ENCODE results near the gene DENND5B. TPM values are rescaled to one million over a fixed set of nuclear protein-coding genes. Genes with fewer than 3 reads are reported as not detected.
"Not testable (repeated sequence)": the region's sequence is repeated elsewhere in the genome, so short reads cannot be mapped to it uniquely, and the experiment has no call there.

The DENND5B gene
- total and polyA plus RNA-seq, 4 donors: 3.1 to 22.5 (median 12.7) TPM

GRCh38 chr12:31586728-31587127, 4.2 kb downstream of the DENND5B start:
- no peaks in the 10 kb centered on the region for H3K4me1 ChIP-seq (ENCODE audit: control insufficient read depth in 1 of 2, insufficient read depth in 2 of 2, low read length in 2 of 2)
- no peaks in the 10 kb centered on the region for H3K36me3 ChIP-seq (ENCODE audit: control insufficient read depth in 1 of 2, insufficient read depth in 2 of 2, low read length in 1 of 2)
- no peaks in the 10 kb centered on the region for H3K27me3 ChIP-seq (ENCODE audit: control insufficient read depth in 1 of 2, insufficient read depth in 2 of 2, low read length in 1 of 2)
- DNase-seq (no peak), ATAC-seq (ENCODE audit: low FRiP score) (no peak)
- no peak overlapping the region for H3K4me3 ChIP-seq (ENCODE audit: low read length in 2 of 2)
- intact Hi-C loops (cut with DNase I): loop anchor here in 1 of 2 donors (10.0 kb wide), 1 partner anchor 82 kb away; no protein-coding TSS in a partner anchor
- H3K9me3 ChIP-seq (ENCODE audit: control insufficient read depth, low read length): no peaks in the 10 kb centered on the region
- 97 to 99% methylated on average over 4 of the region's 4 CpGs for WGBS, 2 donors
- no peak overlapping the region for H3K27ac ChIP-seq (ENCODE audit: low read depth in 1 of 2, low read length in 2 of 2)

- Histone ChIP-seq H3K9me3 (ENCODE audit: control insufficient read depth, low read length) (no peaks in the 10 kb centered on the region), H3K4me1 (ENCODE audit: control insufficient read depth in 1 of 2, insufficient read depth in 2 of 2, low read length in 2 of 2) (no peaks in the 10 kb centered on the region), H3K27ac (ENCODE audit: low read depth in 1 of 2, low read length in 2 of 2) (no peak overlapping the region), H3K36me3 (ENCODE audit: control insufficient read depth in 1 of 2, insufficient read depth in 2 of 2, low read length in 1 of 2) (no peaks in the 10 kb centered on the region), H3K27me3 (ENCODE audit: control insufficient read depth in 1 of 2, insufficient read depth in 2 of 2, low read length in 1 of 2) (no peaks in the 10 kb centered on the region), H3K4me3 (ENCODE audit: low read length in 2 of 2) (no peak overlapping the region)
- WGBS, 2 donors: 78 to 87% methylated on average over 2 of the region's 2 CpGs
- ATAC-seq (ENCODE audit: low FRiP score): no peak
- intact Hi-C loops (cut with DNase I): loop anchor here in 1 of 2 donors (10.0 kb wide), 1 partner anchor 81 kb away; no protein-coding TSS in a partner anchor
- no peak for DNase-seq
Measured at GRCh38 chr12:31585895-31586294, 5.0 kb downstream of the DENND5B start.

DNA sequence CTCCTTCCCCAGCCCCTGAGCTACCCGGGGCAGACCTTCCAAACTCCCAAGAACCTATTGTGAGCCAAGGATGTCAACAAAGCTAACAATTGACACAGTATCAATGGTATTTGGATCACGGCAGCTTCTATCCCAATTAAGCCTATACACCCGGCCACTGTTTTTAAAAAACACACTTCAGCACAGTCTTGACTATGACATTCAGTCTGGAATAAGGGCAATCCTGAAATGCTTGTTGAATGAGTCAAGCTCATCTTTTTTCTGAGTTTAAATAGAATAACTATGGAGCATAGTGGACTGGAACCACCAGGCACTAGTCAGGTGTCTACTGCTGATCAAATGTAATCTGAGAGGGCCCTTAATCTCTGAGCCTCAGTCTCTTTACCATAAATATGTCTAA, 5.7 kb downstream of the DENND5B start:
- H3K9me3 ChIP-seq (ENCODE audit: control insufficient read depth, low read length): no peaks in the 10 kb centered on the region
- no peaks in the 10 kb centered on the region for H3K27me3 ChIP-seq (ENCODE audit: control insufficient read depth in 1 of 2, insufficient read depth in 2 of 2, low read length in 1 of 2)
- H3K4me3 ChIP-seq (ENCODE audit: low read length in 2 of 2): no peak overlapping the region
- ATAC-seq (ENCODE audit: low FRiP score) (no peak), DNase-seq (no peak)
- 78 to 84% methylated on average over 3 of the region's 3 CpGs for WGBS, 2 donors
- H3K36me3 ChIP-seq (ENCODE audit: control insufficient read depth in 1 of 2, insufficient read depth in 2 of 2, low read length in 1 of 2): no peaks in the 10 kb centered on the region
- H3K27ac ChIP-seq (ENCODE audit: low read depth in 1 of 2, low read length in 2 of 2): no peak overlapping the region
- intact Hi-C loops (cut with DNase I): loop anchor here in 1 of 2 donors (10.0 kb wide), 1 partner anchor 80 kb away; no protein-coding TSS in a partner anchor
- no peaks in the 10 kb centered on the region for H3K4me1 ChIP-seq (ENCODE audit: control insufficient read depth in 1 of 2, insufficient read depth in 2 of 2, low read length in 2 of 2)

GRCh38 chr12:31584782-31585181, 6.2 kb downstream of the DENND5B start:
- Histone ChIP-seq H3K27ac (ENCODE audit: low read depth in 1 of 2, low read length in 2 of 2) (no peak overlapping the region), H3K4me3 (ENCODE audit: low read length in 2 of 2) (no peak overlapping the region), H3K27me3 (ENCODE audit: control insufficient read depth in 1 of 2, insufficient read depth in 2 of 2, low read length in 1 of 2) (no peaks in the 10 kb centered on the region), H3K4me1 (ENCODE audit: control insufficient read depth in 1 of 2, insufficient read depth in 2 of 2, low read length in 2 of 2) (no peaks in the 10 kb centered on the region), H3K9me3 (ENCODE audit: control insufficient read depth, low read length) (no peaks in the 10 kb centered on the region), H3K36me3 (ENCODE audit: control insufficient read depth in 1 of 2, insufficient read depth in 2 of 2, low read length in 1 of 2) (no peaks in the 10 kb centered on the region)
- no peak for ATAC-seq (ENCODE audit: low FRiP score)
- 72% methylated on average over 6 of the region's 6 CpGs for whole genome bisulfite sequencing, 2 donors
- intact Hi-C loops (cut with DNase I): loop anchor here in 1 of 2 donors (10.0 kb wide), 1 partner anchor 80 kb away; no protein-coding TSS in a partner anchor
- DNase-seq: no peak

GRCh38 chr12:31583878-31584277, 7.1 kb downstream of the DENND5B start:
- 93 to 95% methylated on average over 2 of the region's 2 CpGs for WGBS, 2 donors
- no peak for DNase-seq
- Histone ChIP-seq H3K4me3 (ENCODE audit: low read length in 2 of 2) (no peak overlapping the region), H3K36me3 (ENCODE audit: control insufficient read depth in 1 of 2, insufficient read depth in 2 of 2, low read length in 1 of 2) (no peaks in the 10 kb centered on the region), H3K9me3 (ENCODE audit: control insufficient read depth, low read length) (no peaks in the 10 kb centered on the region), H3K27me3 (ENCODE audit: control insufficient read depth in 1 of 2, insufficient read depth in 2 of 2, low read length in 1 of 2) (no peaks in the 10 kb centered on the region), H3K27ac (ENCODE audit: low read depth in 1 of 2, low read length in 2 of 2) (no peak overlapping the region), H3K4me1 (ENCODE audit: control insufficient read depth in 1 of 2, insufficient read depth in 2 of 2, low read length in 2 of 2) (no peaks in the 10 kb centered on the region)
- intact Hi-C loops (cut with DNase I): loop anchor here in 1 of 2 donors (10.0 kb wide), 1 partner anchor 79 kb away; no protein-coding TSS in a partner anchor
- no peak for ATAC-seq (ENCODE audit: low FRiP score)

DNA sequence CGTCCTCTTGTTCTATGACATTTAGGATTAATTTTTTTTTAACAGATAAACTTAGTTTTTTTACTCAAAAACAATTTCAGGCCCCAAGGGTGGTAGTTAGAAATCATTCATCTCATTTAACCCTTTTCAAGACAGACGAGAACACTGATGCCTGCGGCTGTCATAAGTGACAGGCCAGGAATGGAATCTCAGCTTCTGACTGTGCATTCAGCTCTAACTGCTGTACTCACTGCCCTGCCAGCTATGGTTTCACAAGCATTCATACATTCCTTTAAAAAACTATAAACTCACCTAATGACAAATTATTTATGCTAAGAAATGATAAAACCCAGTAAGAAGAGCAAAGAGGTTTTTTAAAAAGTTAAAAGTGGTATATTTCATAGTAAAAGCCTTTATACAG, 8.8 kb downstream of the DENND5B start:
- Histone ChIP-seq H3K27ac (ENCODE audit: low read depth in 1 of 2, low read length in 2 of 2) (no peak overlapping the region), H3K4me1 (ENCODE audit: control insufficient read depth in 1 of 2, insufficient read depth in 2 of 2, low read length in 2 of 2) (no peaks in the 10 kb centered on the region), H3K36me3 (ENCODE audit: control insufficient read depth in 1 of 2, insufficient read depth in 2 of 2, low read length in 1 of 2) (no peaks in the 10 kb centered on the region), H3K4me3 (ENCODE audit: low read length in 2 of 2) (no peak overlapping the region), H3K27me3 (ENCODE audit: control insufficient read depth in 1 of 2, insufficient read depth in 2 of 2, low read length in 1 of 2) (no peaks in the 10 kb centered on the region), H3K9me3 (ENCODE audit: control insufficient read depth, low read length) (no peaks in the 10 kb centered on the region)
- ATAC-seq (ENCODE audit: low FRiP score) (no peak), DNase-seq (no peak)
- 87 to 89% methylated on average over 3 of the region's 3 CpGs for WGBS, 2 donors
- intact Hi-C loops (cut with DNase I): loop anchor here in 1 of 2 donors (10.0 kb wide), 1 partner anchor 77 kb away; no protein-coding TSS in a partner anchor

- H3K27ac ChIP-seq (ENCODE audit: low read depth in 1 of 2, low read length in 2 of 2): no peak overlapping the region
- H3K27me3 ChIP-seq (ENCODE audit: control insufficient read depth in 1 of 2, insufficient read depth in 2 of 2, low read length in 1 of 2): no peaks in the 10 kb centered on the region
- intact Hi-C loops (cut with DNase I): no loop called here
- H3K4me3 ChIP-seq (ENCODE audit: low read length in 2 of 2): no peak overlapping the region
- H3K4me1 ChIP-seq (ENCODE audit: control insufficient read depth in 1 of 2, insufficient read depth in 2 of 2, low read length in 2 of 2): peaks cover 0 to 6% of the 10 kb centered on the region in 2 donors
- 16 to 22% methylated on average over 2 of the region's 2 CpGs for WGBS, 2 donors
- ATAC-seq (ENCODE audit: low FRiP score) (no peak), DNase-seq (no peak)
- no peaks in the 10 kb centered on the region for H3K9me3 ChIP-seq (ENCODE audit: control insufficient read depth, low read length)
- no peaks in the 10 kb centered on the region for H3K36me3 ChIP-seq (ENCODE audit: control insufficient read depth in 1 of 2, insufficient read depth in 2 of 2, low read length in 1 of 2)
Measured at GRCh38 chr12:31578632-31579031, 12.3 kb downstream of the DENND5B start.

DNA sequence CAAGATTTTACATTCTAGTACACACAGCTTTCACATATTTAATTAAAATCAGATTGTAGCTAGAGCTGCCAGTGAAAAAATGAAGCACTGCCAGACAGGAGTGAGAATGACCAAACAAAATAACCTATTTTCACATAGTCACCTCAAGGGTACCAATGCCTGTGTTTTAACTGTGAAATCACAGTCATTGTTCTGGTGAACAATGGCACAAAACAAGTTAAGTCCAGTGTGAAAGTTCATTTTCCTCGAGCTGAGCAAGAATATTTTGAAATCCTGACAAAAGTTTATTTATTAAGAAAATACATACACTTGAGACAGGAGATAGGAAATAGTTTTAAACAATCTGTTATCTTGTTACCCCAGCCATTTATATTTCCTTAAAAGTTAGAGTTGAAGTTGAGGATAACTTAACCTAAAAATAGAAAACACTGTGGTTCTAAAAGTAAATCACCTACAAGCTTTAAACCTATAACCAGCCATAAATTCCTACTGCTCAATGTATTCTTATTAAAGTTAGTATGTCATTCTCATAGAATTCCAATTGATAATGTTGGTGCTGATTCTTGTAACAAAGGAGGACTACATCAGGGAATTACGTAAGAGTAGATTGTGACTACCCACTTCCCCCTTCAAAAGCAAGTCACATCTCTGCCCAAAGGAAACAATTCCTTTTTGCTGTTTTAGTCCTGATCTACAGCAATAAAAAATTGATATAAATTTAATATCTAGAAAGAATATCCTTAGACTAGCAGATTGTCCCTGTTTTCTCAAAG, 15.9 kb downstream of the DENND5B start:
- WGBS, 2 donors: 1 to 6% methylated on average over 2 of the region's 2 CpGs
- H3K36me3 ChIP-seq (ENCODE audit: control insufficient read depth in 1 of 2, insufficient read depth in 2 of 2, low read length in 1 of 2): no peaks in the 10 kb centered on the region
- H3K4me3 ChIP-seq (ENCODE audit: low read length in 2 of 2): no peak overlapping the region
- intact Hi-C loops (cut with DNase I): no loop called here
- no peaks in the 10 kb centered on the region for H3K9me3 ChIP-seq (ENCODE audit: control insufficient read depth, low read length)
- H3K27ac ChIP-seq (ENCODE audit: low read depth in 1 of 2, low read length in 2 of 2): no peak overlapping the region
- H3K27me3 ChIP-seq (ENCODE audit: control insufficient read depth in 1 of 2, insufficient read depth in 2 of 2, low read length in 1 of 2): no peaks in the 10 kb centered on the region
- DNase-seq (no peak), ATAC-seq (ENCODE audit: low FRiP score) (no peak)
- H3K4me1 ChIP-seq (ENCODE audit: control insufficient read depth in 1 of 2, insufficient read depth in 2 of 2, low read length in 2 of 2): peaks cover 0 to 6% of the 10 kb centered on the region in 2 donors

DNA sequence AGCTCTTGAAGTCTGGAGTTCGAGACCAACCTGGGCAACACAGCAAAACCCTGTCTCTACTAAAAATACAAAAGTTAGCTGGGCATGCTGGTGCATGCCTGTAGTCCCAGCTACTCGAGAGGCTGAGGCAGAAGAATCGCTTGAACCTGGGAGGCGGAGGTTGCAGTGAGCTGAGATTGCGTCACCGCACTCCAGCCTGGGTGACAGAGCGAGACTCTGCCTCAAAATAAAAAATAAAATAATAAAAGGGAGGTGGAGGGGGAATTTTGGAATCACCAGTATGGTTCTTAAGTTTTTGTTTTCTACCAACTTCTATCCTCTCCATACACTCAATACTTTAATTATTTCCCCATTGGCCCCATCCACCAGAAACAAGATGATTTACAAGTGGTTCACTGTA, 16.6 kb downstream of the DENND5B start:
- H3K4me1 ChIP-seq (ENCODE audit: control insufficient read depth in 1 of 2, insufficient read depth in 2 of 2, low read length in 2 of 2); H3K4me3 ChIP-seq (ENCODE audit: low read length in 2 of 2); intact Hi-C loops (cut with DNase I); H3K9me3 ChIP-seq (ENCODE audit: control insufficient read depth, low read length); H3K27me3 ChIP-seq (ENCODE audit: control insufficient read depth in 1 of 2, insufficient read depth in 2 of 2, low read length in 1 of 2); H3K27ac ChIP-seq (ENCODE audit: low read depth in 1 of 2, low read length in 2 of 2); ATAC-seq (ENCODE audit: low FRiP score); H3K36me3 ChIP-seq (ENCODE audit: control insufficient read depth in 1 of 2, insufficient read depth in 2 of 2, low read length in 1 of 2); DNase-seq: not testable (repeated sequence)
- WGBS, 2 donors: 95 to 96% methylated on average over 7 of the region's 7 CpGs

All from aorta (tissue), 5 donors.